K562 (cell line): ENCODE results near the gene HNRNPDL. TPM values are rescaled to one million over a fixed set of nuclear protein-coding genes. Genes with fewer than 3 reads are reported as not detected.
A peak's percentile ranks its signal among the peaks of the same experiment; 100 is the strongest.

ENCODE experiments used
- BRD9 ChIP-seq: fragments of 450-650 bp; IDR thresholded peaks from 2 replicates; pipeline ENCODE4 v1.6.1; 2018; ENCODE audit warnings: low read depth; ENCODE audit not compliant: partially characterized antibody
- E2F3 ChIP-seq: fragments of 250-450 bp; sonication (Bioruptor Pico); IDR thresholded peaks from 2 replicates; pipeline ENCODE4 v1.4.0; 2020; ENCODE audit warnings: mild to moderate bottlenecking
- KDM5B ChIP-seq: fragments of 200-600 bp; sonication (generic); IDR thresholded peaks from 2 replicates; pipeline ENCODE4 v1.6.1; 2012; ENCODE audit warnings: low read depth, mild to moderate bottlenecking, moderate library complexity, low read length, control low read depth, inconsistent platforms; ENCODE audit not compliant: insufficient replicate concordance
- MCM5 ChIP-seq: fragments of 450-650 bp; IDR thresholded peaks from 2 replicates; pipeline ENCODE4 v1.6.1; 2016; ENCODE audit warnings: low read depth
- MXI1 ChIP-seq: IDR thresholded peaks from 2 replicates; pipeline ENCODE4 v1.6.1; 2011; ENCODE audit warnings: low read depth, mild to moderate bottlenecking, improper control_type of control experiment, low read length
- NFIC ChIP-seq: fragments of 450-650 bp; IDR thresholded peaks from 2 replicates; pipeline ENCODE4 v1.6.1; 2017; ENCODE audit warnings: mild to moderate bottlenecking, inconsistent platforms
- POLR2AphosphoS5 ChIP-seq: IDR thresholded peaks from 2 replicates; pipeline ENCODE4 v1.6.1; 2011; ENCODE audit warnings: mild to moderate bottlenecking, low read depth, low read length, moderate library complexity; ENCODE audit not compliant: control insufficient read depth, insufficient read depth
- SMARCA4 ChIP-seq: fragments of 450-650 bp; IDR thresholded peaks from 2 replicates; pipeline ENCODE4 v1.6.1; 2016
- SMARCA5 ChIP-seq: fragments of 450-650 bp; IDR thresholded peaks from 2 replicates; pipeline ENCODE4 v1.6.1; 2016
- SRSF3 ChIP-seq: fragments of 200-400 bp; formaldehyde crosslinking; IDR thresholded peaks from 2 replicates; pipeline ENCODE4 v1.6.1; 2016; ENCODE audit warnings: mild to moderate bottlenecking, low read length, moderate library complexity; ENCODE audit not compliant: insufficient read depth
- ZNF133 ChIP-seq: fragments of 250-450 bp; sonication (Bioruptor Pico); IDR thresholded peaks from 2 replicates; pipeline ENCODE4 v1.4.0; 2020; ENCODE audit warnings: mild to moderate bottlenecking
- ZNF197 ChIP-seq: fragments of 200-800 bp; sonication (Bioruptor generic); IDR thresholded peaks from 2 replicates; pipeline ENCODE4 v1.6.1; 2016; ENCODE audit warnings: low read depth, missing genetic modification characterization, missing compliant biosample characterization
- ZNF696 ChIP-seq: fragments of 250-450 bp; sonication (Bioruptor Pico); conservative IDR thresholded peaks from 2 replicates; pipeline ENCODE4 v1.4.0; 2020; ENCODE audit warnings: mild to moderate bottlenecking, moderate library complexity
- polyA plus RNA-seq, 8 experiments: library from polyadenylated mRNA; depleted of rRNA in 4 of 8; stranded (reverse) in 5 of 8; unstranded in 3 of 8; fragments of >200 nt; fragmentation: Nextera tagmentation in 2 of 8; fragmentation: Illumina TruSeq in 1 of 8; extraction: Ambion mirVana in 2 of 8; extraction: Trizol in 1 of 8; gene quantifications; 2 replicates each; pipeline versions ENCODE4 v1.2.1 to v1.2.3, GENCODE V29; 2011 to 2014; ENCODE audit warnings: inconsistent platforms in 1 of 8, missing spikeins in 1 of 8
- total RNA-seq, 7 experiments: library from RNA; depleted of rRNA in 6 of 7; stranded (reverse); fragments of >200 nt in 6 of 7; fragmentation: Illumina TruSeq in 2 of 7; extraction: Trizol in 2 of 7; gene quantifications; 2 replicates each; pipeline versions ENCODE4 v1.2.1 to v1.2.3, GENCODE V29; 2011 to 2021; ENCODE audit warnings: low replicate concordance in 1 of 7
- TF ChIP-seq, protein P1 (sequence below), 2 experiments: fragments of 450-650 bp in 1 of 2; IDR thresholded peaks; 2 replicates each; pipeline ENCODE4 v1.6.1; 2011 to 2017; ENCODE audit warnings: low read depth in 2 of 2, antibody characterized with exemption in 1 of 2, borderline replicate concordance in 1 of 2, low read length in 1 of 2, mild to moderate bottlenecking in 1 of 2, mixed read lengths in 1 of 2; ENCODE audit not compliant: control insufficient read depth in 1 of 2
- TF ChIP-seq, protein P2 (sequence below), 3 experiments: fragments of 200-800 bp in 1 of 3; sonication (Bioruptor generic) in 1 of 3; sonication (generic) in 1 of 3; formaldehyde crosslinking in 1 of 3; IDR thresholded peaks; 2 replicates each; pipeline versions ENCODE4 v1.6.1 to v1.8.0; 2016 to 2022; ENCODE audit warnings: mild to moderate bottlenecking in 2 of 3, missing compliant biosample characterization in 2 of 3, missing genetic modification characterization in 2 of 3, missing genetic modification reagents in 1 of 3
- TF ChIP-seq, protein P3 (sequence below): IDR thresholded peaks from 3 replicates; pipeline ENCODE4 v1.6.1; 2011; ENCODE audit warnings: borderline replicate concordance, mild to moderate bottlenecking; ENCODE audit not compliant: insufficient read length, insufficient read depth
- TF ChIP-seq, protein P4 (sequence below): conservative IDR thresholded peaks from 2 replicates; pipeline ENCODE4 v1.6.1; 2011; ENCODE audit warnings: low read depth, mild to moderate bottlenecking, low read length; ENCODE audit not compliant: control insufficient read depth
- TF ChIP-seq, protein P5 (sequence below): fragments of 250-450 bp; sonication (Bioruptor Pico); IDR thresholded peaks from 2 replicates; pipeline ENCODE4 v1.8.0; 2022; ENCODE audit warnings: moderate library complexity, mild to moderate bottlenecking, inconsistent platforms

The HNRNPDL gene
- total and polyA plus RNA-seq, 9 of the 15 experiments (the other 6 are each of a cell fraction or from before 2014, with no cell fraction given): 243 to 652 (median 351) TPM

DNA sequence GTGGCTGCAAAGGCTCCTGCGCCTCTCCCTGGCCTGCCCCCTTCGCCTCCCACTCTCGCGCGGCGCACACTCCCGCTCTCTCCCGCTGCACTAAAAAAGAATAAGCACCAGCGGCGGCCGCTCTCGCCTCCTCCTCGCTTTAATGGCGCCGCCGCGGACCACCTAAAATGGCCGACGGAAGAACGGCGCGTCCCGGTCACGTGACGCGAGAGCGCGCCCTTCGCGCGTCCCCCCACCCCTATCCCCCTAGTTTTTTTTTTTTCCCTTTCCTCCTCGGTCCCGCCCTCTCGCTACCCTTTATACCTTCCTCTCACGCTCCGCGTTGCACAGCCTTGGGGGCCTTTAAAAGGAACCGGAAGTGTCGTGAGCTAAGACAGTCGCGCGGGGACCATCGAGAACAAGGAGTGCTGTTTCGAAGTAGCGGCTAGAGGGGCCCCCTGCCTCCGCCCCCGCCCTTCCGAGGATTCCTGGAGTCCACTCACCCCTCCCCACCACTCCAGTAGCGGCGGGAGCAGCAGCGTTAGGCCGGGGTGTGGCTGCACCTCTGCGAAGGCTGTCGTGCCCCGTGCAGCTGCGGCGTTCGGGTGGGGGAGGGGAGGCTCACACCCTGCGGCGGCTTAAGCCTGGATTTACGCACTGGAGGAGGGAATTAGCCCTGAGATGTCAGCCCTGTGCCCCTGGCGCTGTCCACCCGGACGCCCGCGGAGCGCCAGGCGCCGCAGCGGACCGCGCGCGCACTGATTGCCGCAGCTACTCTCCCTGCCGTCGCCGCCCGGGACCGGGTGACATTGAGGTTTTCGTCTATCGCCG lies 56.2 kb downstream of the HNRNPDL start, which contains the start of gene HNRNPD (continued):
- TF ChIP-seq, protein P1, sequence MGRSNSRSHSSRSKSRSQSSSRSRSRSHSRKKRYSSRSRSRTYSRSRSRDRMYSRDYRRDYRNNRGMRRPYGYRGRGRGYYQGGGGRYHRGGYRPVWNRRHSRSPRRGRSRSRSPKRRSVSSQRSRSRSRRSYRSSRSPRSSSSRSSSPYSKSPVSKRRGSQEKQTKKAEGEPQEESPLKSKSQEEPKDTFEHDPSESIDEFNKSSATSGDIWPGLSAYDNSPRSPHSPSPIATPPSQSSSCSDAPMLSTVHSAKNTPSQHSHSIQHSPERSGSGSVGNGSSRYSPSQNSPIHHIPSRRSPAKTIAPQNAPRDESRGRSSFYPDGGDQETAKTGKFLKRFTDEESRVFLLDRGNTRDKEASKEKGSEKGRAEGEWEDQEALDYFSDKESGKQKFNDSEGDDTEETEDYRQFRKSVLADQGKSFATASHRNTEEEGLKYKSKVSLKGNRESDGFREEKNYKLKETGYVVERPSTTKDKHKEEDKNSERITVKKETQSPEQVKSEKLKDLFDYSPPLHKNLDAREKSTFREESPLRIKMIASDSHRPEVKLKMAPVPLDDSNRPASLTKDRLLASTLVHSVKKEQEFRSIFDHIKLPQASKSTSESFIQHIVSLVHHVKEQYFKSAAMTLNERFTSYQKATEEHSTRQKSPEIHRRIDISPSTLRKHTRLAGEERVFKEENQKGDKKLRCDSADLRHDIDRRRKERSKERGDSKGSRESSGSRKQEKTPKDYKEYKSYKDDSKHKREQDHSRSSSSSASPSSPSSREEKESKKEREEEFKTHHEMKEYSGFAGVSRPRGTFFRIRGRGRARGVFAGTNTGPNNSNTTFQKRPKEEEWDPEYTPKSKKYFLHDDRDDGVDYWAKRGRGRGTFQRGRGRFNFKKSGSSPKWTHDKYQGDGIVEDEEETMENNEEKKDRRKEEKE (IDR thresholded peaks at IDR 0.05; ENCODE audit: borderline replicate concordance in 1 of 2, control insufficient read depth in 1 of 2, low read depth in 2 of 2, low read length in 1 of 2): no peak
- TF ChIP-seq KDM5B (peak; percentile 90), SRSF3 (no peak), ZNF133 (CRISPR knock-in tag) (no peak), POLR2AphosphoS5 (peak; percentile 60), SMARCA5 (no peak), MCM5 (no peak), ZNF696 (CRISPR knock-in tag) (no peak), NFIC (peak; percentile 51), MXI1 (peak; percentile 65; the same call in 1 of the 2 replicates), ZNF197 (CRISPR knock-in tag) (peak; percentile 77), SMARCA4 (no peak), E2F3 (0 out of 2 replicates have a peak, but pooled peaks have one; percentile 33), BRD9 (peak; percentile 30)
- TF ChIP-seq, protein P2, sequence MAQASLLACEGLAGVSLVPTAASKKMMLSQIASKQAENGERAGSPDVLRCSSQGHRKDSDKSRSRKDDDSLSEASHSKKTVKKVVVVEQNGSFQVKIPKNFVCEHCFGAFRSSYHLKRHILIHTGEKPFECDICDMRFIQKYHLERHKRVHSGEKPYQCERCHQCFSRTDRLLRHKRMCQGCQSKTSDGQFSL (CRISPR knock-in tag; IDR thresholded peaks at IDR 0.05): no peak; the same call in 1 of the 2 replicates
- TF ChIP-seq, protein P2 (tag; IDR thresholded peaks at IDR 0.05): peak in 1 of 2 experiments; percentile 75; a peak in 2 of 4 replicates
- TF ChIP-seq, protein P3, sequence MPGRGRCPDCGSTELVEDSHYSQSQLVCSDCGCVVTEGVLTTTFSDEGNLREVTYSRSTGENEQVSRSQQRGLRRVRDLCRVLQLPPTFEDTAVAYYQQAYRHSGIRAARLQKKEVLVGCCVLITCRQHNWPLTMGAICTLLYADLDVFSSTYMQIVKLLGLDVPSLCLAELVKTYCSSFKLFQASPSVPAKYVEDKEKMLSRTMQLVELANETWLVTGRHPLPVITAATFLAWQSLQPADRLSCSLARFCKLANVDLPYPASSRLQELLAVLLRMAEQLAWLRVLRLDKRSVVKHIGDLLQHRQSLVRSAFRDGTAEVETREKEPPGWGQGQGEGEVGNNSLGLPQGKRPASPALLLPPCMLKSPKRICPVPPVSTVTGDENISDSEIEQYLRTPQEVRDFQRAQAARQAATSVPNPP: no peak
- TF ChIP-seq, protein P4, sequence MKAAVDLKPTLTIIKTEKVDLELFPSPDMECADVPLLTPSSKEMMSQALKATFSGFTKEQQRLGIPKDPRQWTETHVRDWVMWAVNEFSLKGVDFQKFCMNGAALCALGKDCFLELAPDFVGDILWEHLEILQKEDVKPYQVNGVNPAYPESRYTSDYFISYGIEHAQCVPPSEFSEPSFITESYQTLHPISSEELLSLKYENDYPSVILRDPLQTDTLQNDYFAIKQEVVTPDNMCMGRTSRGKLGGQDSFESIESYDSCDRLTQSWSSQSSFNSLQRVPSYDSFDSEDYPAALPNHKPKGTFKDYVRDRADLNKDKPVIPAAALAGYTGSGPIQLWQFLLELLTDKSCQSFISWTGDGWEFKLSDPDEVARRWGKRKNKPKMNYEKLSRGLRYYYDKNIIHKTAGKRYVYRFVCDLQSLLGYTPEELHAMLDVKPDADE: peak; percentile 21; the same call in 1 of the 2 replicates
- TF ChIP-seq, protein P5, sequence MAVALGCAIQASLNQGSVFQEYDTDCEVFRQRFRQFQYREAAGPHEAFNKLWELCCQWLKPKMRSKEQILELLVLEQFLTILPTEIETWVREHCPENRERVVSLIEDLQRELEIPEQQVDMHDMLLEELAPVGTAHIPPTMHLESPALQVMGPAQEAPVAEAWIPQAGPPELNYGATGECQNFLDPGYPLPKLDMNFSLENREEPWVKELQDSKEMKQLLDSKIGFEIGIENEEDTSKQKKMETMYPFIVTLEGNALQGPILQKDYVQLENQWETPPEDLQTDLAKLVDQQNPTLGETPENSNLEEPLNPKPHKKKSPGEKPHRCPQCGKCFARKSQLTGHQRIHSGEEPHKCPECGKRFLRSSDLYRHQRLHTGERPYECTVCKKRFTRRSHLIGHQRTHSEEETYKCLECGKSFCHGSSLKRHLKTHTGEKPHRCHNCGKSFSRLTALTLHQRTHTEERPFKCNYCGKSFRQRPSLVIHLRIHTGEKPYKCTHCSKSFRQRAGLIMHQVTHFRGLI: no peak
